Fibroblast of skin of right biceps (primary cell): ENCODE measurements around the gene ST3GAL2.

Source experiments
- DNase-seq: peaks from one replicate; pipeline ENCODE4 v3.0.0-alpha.2; 2013

The ST3GAL2 gene

DNA sequence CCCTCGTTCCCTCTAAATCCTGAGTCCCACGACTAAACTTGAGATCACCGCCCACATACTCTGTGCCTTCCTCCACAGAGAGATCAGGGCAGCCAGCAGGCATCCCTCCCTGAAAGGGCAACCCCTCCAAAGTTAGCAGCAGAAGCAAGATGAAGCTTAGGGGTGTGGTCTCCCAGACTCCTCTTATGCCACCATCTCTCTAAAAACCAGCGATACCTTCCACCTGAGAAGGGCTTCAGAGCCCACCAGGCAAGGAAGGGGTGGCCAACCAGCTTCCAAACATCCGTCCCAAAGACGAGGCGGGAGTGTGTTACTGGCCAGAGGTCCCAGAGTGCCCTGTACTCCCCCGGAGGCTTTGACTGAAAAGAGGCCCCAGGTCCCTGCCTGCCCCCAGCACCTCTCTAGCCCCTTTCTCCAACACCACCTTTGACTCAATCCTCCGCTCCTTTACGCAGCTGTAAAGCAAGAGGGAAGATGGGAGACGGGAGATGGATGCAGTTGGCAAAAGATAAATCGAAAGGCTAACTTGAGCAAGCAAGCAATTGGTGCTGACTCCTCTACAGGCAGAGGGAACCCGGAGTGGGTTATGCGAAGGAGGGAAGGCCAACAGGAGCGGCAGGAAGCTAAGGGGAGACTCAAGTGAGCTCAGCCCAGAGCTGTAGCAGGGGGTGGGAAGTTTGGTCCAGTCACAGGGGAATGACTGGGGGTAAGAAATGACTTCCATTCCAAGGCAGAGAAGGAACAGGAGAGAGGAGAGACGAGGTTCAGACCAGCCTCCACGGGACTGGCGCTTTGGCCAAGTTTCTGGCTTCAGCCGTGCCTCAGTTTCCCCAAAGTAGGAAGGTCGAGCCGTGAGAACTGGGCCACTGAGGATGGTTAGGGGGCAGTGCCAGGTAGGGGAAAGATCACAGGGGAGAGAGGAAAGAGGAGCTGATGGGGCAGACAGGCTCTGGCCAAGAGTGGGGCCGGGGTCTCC lies 1.0 kb downstream of the ST3GAL2 start:
- DNase-seq = peak; percentile 62

DNA sequence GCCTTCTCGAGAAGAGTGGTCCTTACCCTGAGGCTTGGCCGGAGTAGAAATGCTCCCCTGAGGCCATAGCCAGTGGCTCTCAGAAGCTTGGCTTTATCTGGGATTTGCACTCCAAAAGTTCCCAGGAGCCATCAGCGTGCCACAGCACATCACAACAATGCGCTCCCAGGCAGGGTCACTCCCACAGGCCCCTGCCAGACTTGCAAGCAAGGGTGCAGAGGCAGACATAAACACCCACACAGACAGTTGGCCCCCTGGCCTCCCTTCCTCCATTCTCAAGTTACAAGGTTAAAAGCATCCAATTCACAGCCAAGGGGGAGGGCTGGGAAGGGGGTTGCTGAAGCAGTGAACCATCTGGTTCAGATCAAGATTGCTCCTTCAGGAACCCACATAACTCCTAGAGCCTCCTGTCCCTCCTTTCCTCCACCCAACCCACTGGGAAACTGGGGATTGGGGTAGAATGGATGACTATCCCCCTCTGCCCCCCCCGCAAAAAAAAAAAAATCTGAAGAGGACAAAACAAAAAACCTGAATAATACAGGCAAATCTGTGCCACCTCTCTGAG lies 1.8 kb downstream of the ST3GAL2 start:
- DNase-seq = peak; percentile 96

DNA sequence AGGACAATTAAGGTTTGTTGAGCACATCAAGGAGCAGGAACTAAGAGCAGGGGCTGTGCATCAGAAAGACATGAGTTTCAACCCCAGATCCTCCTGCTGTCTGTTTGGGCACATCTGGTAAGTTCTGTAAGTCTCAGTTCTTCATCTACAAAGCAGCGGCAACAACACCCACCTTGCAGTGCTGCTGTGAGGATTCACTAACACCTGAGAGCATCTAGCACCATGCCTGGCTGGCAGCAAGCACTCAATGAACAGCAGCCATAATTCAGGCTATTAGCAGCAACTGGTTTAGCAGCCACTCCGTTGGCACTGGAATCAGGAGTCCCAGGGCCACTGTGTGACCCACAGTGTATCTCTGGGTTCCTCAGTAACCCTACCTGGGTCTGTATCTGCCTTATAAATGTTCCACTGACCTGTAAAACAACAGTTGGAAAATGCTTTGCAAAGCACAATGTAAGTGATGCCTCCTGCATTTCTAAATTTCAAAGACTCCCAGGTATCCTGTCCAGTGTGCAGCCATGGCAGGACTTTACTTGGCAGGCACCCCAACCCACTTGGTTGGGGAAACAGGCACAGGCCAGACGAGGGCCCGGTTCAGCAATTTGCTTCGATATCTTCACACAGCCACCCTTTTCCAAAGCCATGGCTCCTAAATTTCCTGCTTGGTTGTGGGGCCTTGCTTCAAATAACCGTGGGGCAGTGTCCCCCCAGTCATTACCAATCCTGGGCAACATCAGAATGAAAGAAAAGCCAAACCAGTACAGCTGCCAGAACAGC lies 4.2 kb downstream of the ST3GAL2 start:
- no peak for DNase-seq

DNA sequence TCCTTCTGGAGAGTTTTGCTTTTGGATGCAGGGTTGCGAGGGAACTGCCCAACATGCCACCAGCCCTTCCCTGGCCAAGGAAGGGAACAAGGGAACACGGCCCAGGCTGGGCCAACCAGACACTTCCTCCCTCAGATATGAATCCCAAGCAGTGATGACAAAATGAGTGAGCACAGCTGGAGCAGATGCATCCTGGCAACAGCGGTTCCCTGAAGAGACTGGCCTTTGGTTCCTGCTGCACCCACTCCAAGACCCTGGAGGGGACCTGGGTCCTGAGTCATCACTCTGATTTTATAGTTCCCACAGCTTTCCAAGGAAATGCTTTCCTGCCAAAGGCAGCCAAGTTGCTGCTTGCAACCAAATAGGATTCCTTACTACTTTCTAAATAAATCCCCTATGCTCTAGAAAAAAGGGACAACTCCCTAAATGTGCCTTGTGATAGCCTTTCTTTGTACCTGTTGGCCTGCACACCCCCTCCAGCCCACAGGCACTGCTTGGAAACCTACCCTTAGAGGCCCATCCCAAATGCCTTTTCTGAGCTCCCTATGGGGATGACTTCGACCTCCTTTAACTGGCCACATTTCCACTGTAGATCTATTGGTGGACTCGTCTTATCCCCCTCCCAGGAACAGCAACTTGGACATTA lies 5.3 kb downstream of the ST3GAL2 start:
- DNase-seq = peak; percentile 85

DNA sequence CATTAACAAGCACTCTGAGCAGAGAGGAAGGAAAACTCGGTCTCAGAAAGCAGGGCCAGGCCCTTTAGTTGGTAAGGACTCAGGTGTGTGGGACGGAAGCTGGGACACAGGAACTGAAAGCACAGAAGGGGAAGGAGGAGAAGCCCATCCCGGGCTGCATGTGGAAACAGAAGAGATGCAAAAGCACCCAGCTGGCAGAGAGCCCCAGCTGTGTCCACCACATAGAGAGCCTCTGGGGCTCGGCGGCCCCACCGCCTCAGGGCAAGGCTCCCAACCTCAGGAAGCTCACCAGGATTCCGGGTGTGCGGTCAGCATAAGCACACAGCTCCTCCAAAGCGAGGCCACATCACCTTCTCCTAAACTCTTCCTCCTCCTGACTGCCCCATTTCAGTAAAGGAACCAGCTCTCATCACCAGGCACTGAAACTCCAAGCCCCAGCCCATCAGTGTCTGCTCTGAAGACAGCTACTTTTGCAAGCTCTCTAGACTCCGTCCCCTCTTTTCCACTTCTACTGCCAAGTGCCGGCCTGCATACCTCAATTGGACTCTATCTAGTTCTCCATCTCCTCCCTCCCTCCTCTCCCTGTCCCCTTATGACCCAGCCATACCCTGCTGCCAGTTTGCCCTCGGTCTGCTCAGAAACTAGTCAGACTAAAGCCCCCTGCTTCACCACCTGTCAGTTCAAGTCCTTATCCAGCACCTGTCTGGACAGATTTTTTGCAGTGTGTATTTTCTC lies 6.0 kb downstream of the ST3GAL2 start:
- DNase-seq = no peak

DNA sequence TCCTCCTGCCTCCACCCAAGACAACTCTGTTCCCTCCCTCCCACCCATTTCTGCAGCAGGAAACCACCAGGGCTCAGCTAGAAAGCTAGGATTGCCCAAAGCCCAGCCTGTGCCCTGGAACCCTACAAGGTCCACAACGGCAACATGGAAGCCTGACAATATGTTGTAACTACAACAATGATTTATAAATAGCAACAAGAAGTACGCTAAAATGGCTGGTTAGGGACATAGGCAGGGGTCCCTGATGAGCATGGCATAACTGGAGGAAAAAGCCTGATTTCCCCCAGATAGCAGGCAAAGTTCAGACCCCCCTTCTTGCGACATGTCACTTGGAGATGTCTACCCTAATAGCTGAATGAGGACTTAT lies 6.6 kb downstream of the ST3GAL2 start:
- no peak for DNase-seq

DNA sequence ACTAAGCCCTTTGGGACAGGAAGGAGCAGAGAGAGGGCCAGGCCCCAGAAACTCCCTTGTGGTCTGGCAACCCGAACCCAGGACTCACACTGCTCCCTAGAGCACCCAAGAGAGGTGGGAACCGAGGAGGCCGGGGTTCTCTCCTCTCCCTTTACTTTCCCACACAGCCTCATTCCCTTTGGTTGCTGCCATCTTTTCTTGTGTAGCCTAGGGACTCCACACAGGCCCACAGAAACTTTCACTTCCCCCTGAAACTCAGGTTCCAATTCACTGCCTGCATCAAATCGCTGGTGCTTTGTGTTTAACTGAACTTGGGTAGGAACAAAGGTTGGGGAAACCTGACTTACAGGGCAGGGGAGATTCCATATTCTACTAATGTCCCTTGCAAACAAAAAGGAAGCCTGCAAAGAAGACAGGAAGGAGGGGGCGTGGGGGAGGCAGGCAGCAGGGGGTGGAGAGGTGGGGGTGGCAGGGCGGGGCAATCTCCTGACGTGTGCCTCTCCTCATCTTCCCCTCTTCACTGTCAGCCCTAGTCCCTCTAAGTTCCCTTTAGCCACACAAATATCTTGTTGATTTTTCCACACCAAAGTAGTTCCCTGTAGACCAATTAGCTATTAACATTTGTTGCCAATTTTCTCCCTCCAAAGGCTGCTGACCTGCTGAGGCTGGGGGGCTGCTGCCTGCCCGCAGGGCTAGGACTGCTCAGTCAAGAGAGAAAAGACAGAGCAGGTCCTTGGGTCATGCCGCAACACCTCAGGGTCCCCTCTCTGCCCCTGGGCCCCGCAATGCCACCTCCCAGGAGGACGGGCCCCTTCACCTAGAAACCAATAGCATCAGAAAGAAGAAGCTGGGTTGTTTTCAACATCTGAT lies 8.0 kb downstream of the ST3GAL2 start:
- no peak for DNase-seq

DNA sequence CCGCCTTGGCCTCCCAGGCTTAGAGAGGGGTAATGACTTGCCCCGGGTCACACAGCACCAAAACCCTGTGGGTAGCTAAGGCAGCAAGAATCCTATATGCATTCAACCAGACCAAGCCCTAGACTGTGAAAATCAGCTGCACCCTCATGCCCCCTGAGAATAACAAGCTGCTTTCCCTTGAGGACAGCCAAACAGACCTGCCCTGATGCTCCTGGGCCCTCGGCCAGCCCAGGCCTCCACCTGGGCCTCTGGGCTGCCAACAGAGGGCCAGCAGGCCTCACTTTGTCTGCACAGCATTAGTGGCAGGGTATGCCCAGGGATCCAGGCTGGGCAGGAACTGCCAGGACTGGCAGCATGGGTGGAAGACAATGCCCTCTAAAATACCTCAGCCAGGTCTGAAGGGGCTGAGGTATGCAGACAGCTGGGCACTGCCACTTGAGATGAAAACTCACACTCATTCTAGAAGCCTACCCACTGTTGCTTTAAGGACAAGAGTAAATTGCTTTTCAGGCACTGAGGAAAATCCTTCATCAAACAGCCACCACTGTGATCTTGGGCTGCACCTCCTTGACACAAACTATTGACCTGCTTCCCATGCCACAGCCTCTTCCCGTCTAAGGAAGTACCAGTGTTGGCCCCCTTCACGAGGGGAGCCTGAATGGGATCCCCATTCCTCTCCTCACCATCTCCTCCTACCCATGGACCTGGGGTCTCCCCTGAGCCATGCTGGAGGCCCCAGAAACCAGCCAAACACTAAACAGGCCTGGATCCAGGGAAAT lies 8.8 kb downstream of the ST3GAL2 start:
- DNase-seq = no peak

DNA sequence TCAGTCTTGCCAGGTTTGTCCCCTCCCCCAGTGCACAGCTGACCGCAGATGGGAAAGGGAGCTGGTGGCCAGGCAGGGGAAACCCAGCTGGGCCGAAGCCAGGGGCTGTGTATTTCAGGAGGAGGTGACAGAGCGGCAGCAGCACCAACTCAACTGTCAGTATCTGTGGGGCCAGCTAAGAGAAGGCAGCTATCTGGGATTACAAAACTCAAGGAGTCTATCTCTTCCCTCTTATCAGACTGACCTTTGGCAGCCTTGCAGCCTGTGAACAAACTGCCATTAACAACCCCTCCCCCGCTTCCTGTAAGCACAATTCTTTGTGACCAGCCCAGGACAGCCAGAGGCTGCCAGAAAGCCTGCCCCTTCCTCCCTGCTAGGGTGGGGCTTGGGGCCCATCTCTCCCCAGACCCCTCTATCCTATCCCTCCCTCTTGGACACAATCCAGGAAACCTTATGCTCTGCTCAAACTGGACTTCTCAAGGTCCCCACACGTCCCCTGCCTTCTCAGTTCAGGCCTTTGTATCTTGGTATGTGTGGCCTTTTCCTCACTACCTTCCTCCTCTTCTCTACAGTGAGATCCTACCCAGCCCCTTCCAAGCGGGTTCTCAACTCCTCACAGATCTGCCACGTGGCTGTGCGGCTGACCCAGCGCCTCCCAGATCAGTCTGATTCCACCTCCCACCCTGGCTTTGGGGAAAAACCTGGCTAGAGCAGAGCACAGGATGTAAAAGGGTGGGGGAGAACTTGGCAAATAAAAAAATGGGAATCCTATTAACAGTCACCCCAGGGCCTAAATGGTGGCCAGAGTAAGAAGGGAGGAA lies 10.5 kb downstream of the ST3GAL2 start:
- DNase-seq = peak; percentile 94

DNA sequence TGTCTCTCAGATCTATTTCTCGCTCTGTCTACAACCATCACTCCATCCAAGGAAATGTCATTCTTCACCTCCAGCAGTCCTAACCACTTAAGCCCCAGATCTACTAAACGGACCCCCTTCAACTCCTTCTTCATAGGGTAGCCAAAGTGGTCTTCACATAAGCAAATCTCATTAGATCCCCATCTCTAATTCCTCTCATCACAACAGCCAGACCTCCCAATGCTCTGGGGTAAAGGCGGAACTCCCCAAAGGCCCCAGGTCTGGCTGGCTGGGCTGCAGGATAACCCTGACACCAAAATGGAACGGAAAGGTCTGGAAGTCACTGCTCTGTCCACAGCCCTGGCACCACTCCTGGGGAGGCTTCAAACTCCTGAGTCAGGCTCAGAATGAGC lies 11.1 kb downstream of the ST3GAL2 start:
- DNase-seq = no peak

DNA sequence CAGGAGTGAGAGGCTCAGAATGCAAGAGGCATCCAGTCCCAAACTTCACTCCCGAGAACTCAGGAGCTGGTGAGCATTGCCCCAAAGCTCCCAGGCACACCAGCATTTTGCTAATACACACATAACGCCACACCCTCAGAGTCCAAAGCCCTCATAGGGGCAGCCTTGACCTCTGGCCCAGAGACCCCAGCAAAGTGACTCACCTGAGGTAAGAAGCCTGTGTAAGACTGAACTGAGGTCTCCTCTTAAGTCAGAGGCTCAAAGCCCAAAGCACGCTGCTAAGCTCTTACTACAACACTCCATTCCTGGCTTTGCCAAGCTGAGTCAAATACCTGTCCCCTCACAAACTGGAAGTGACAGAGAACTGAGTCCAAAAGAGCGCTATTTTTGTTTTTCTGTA lies 16.4 kb downstream of the ST3GAL2 start:
- no peak for DNase-seq

DNA sequence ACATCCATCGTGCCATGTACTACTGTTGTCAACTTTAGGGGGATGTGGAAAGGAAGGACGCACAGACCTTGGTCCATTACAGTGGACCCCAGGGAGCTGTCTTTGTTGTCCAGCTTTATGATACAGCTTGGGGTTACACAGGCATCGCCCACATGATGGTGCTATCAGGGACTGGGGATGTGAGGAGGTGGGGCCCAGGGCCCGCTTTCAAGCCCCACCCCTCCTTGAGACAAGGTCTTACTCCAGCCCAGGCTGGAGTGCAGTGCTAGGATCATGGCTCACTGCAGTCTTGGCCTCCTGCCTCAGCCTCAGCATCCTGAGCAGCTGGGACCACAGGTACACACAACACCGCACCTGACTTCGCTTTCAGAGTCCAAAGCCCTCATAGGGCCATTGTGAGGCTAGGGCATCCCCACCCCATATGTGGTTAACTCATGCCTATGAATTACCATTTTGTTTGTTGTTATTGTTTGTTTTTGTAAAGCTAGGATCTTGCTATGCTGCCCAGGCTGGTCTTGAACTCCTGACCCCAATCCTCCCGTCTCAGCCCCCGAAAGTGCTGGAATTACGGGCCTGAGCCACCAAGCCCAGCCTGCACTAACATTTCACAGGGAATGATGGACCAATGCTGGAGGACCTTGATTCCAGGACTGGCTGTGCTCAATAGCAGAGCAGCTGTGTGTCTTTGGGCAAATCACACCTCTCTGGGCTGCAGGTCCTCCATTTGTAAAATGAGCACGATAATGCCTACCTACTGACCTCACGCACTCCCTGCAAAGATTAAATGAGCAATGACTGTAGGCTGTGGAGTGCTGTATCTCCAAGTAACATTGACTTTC lies 17.2 kb downstream of the ST3GAL2 start:
- DNase-seq = no peak

DNA sequence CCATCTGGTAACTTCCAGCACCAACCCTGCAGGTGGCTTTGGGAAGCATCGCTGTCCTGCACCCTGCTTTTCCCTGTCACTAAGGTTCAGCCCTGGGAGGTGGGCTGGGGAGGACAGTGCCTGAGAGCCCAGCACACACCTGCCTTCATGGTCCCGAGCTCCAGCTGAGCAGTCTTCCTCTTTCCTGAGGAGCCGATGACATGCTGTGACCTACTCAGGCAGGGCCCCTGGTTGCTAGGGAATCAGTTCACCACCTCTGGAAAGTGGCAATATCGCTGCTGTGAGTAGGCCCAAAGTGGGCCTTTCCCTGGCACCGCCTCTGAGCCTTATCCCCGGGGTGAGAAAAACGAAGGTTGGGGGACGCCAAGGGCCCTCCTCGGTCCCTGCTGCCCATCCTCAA lies 17.9 kb downstream of the ST3GAL2 start:
- DNase-seq = no peak

DNA sequence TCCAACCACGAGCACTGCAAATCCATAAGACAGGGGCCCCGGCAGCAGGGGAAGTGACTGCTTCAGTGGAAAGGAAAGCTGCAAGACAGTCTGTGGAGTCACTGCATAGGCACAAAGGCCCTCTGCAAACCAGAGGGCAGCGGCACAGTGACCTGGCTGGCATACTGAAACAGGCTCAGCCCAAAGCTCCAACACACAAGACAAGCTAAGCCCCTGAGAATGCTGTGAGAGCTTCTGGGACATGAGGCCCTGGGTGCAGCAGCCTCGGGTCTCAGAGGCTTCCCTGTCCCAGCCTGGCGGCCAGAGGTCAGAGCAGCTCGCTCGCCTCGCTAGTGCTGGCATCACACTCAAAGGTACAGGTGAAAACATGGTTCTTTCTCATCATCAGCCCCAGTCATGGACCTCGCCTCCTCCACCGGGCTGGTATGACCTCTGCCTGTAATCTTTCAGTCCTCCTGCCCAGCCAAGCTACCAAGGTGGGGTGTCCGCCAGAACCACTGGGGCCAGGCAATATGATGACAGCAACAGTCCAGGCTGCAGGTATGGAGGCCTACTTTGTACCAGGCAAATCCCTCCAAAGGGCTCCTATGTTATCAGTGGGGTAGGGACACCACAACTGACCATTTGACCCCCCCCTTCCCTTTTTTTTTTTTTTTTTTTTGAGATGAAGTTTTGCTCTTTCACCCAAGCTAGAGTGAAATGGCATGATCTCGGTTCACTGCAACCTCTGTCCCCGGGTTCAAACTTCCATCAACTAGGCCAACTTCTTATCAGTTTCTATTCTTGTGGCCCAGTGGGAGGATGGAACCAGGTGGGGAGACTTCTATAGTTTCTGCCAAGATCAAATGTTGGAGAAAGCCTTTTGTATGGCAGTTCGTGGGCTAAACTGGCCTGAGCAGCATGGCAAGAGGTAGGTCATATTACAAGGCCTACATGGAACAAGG lies 19.2 kb downstream of the ST3GAL2 start:
- DNase-seq = no peak

DNA sequence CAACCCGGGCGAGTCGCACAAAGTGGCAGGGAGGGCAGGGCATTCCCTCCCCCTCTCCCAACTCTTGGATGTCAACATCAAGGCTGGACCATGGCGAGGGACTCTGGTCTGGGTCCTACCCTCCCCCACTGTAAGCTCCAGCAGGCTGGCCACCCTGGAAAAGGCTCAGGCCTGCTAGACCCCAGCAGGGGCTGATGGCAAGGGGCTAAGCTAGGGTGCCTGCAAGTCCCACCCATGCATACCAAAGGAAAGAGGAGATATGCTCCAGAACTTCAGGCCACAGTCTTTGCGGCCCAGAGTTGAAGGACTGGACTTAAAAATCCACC lies 19.9 kb downstream of the ST3GAL2 start:
- DNase-seq = no peak

DNA sequence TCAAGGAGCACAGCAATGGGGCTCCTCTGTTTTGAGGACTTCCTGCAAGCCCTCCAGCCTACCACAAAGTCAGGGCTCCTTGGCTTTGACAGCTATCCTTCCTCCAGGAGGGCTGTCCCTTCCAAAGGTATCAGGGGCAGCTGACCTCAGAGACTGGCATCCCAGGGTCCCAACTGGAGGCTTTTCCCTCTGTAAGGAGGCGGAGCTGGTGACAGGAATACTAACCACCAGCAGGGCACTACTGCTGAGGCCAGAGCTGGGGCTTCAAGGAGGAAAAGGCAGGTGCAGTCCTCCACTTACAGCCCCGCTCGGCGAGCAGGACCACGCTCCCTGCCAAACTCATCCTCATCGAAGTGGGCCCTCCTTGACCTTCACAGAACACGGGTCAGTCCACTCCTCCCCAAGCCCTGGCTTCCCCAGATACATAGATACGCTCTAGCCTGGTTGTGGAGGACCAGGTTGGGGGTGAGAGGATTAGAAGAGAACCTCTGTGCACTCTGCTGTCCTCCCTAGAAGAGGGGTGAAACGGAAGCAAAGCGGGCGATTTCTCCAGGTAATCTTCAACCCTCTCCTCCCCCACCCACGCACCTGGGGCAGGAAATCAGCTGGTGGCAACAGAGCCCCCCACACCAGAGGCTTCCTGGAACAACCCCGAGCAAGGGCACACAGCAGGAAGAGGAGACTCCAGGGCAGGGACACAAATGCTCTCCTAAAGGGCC lies 20.5 kb downstream of the ST3GAL2 start:
- no peak for DNase-seq

DNA sequence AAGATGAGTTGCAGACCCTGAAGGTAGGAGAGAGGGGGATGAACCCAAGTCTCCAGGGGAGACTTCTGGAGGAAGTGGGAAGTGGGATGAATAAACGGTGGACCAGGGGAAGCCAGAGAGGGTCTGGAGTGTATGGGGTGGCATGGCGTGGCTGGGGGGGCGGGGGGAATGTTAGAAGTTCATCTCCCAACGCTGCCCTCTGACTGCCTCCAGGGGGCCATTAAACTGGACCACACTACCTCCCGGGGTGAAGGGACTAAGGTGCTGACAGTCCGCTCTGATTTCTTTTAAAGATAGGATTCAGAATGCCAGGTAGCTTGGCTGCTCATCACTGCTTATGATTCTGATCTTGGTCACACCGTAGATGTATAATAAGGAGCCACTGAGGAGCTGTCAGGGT lies 21.2 kb downstream of the ST3GAL2 start:
- DNase-seq = no peak
